HEK293 (cell line): ENCODE measurements around the gene PLCB1.

ENCODE experiments used
- CTCF ChIA-PET: fragments of 350-600 bp; formaldehyde crosslinking; extraction: SDS; loops from one replicate; lab custom pipeline; 2021; ENCODE audit warnings: antibody characterized with exemption; lab: Yijun Ruan, JAX
- POLR2A ChIA-PET: fragments of 300-600 bp; formaldehyde crosslinking; extraction: SDS; loops from one replicate; lab custom pipeline; 2020; ENCODE audit warnings: antibody characterized with exemption, inconsistent platforms; lab: Yijun Ruan, JAX
- H3K27ac ChIP-seq: fragments of 200-500 bp; sonication (Bioruptor generic); 2 replicates; pipeline ENCODE4 v1.5.1; 2014; ENCODE audit warnings: low read depth, low read length, control low read depth, inconsistent platforms; ENCODE audit errors: extremely low read depth
- H3K36me3 ChIP-seq, 2 experiments: fragments of 200-500 bp in 1 of 2; sonication (Bioruptor generic) in 1 of 2; 1 replicate in 1 of 2; 2 replicates in 1 of 2; pipeline ENCODE4 v1.5.1; 2014 to 2017; ENCODE audit warnings: inconsistent platforms in 2 of 2, low read length in 2 of 2; ENCODE audit not compliant: control insufficient read depth in 2 of 2, insufficient read depth in 1 of 2
- H3K4me1 ChIP-seq: fragments of 200-500 bp; sonication (Bioruptor generic); 2 replicates; pipeline ENCODE4 v1.5.1; 2014; ENCODE audit warnings: mild to moderate bottlenecking, low read length, inconsistent platforms; ENCODE audit not compliant: control insufficient read depth, insufficient read depth
- H3K4me3 ChIP-seq: 2 replicates; pipeline ENCODE4 v1.5.1; 2011; ENCODE audit warnings: low read depth, mild to moderate bottlenecking, control low read depth, low read length, moderate library complexity
- H3K9me3 ChIP-seq: fragments of 200-500 bp; sonication (Bioruptor generic); 2 replicates; pipeline ENCODE4 v1.5.1; 2014; ENCODE audit warnings: low read depth, low read length, inconsistent platforms; ENCODE audit not compliant: control insufficient read depth, insufficient read depth
- BCL6B ChIP-seq: fragments of 450-650 bp; formaldehyde crosslinking; IDR thresholded peaks from 2 replicates; pipeline ENCODE4 v1.5.1; 2017; ENCODE audit warnings: missing biosample characterization, missing genetic modification characterization
- CTCF ChIP-seq: fragments of 450-650 bp; formaldehyde crosslinking; IDR thresholded peaks from 2 replicates; pipeline ENCODE4 v1.5.1; 2016; ENCODE audit warnings: missing biosample characterization, missing genetic modification characterization
- FEZF1 ChIP-seq: fragments of 450-650 bp; formaldehyde crosslinking; IDR thresholded peaks from 2 replicates; pipeline ENCODE4 v1.5.1; 2016; ENCODE audit warnings: missing biosample characterization, missing genetic modification characterization
- HOXA7 ChIP-seq: sonication (generic); formaldehyde crosslinking; IDR thresholded peaks from 2 replicates; pipeline ENCODE4 v1.8.1; 2022; ENCODE audit warnings: missing genetic modification reagents, borderline replicate concordance
- HOXC10 ChIP-seq: sonication (generic); formaldehyde crosslinking; IDR thresholded peaks from 2 replicates; pipeline ENCODE4 v1.8.1; 2023; ENCODE audit warnings: mild to moderate bottlenecking, missing genetic modification reagents
- KLF1 ChIP-seq: fragments of 450-650 bp; formaldehyde crosslinking; IDR thresholded peaks from 2 replicates; pipeline ENCODE4 v1.5.1; 2016; ENCODE audit warnings: missing biosample characterization, missing genetic modification characterization
- MYNN ChIP-seq: fragments of 450-650 bp; formaldehyde crosslinking; IDR thresholded peaks from 2 replicates; pipeline ENCODE4 v1.5.1; 2016; ENCODE audit warnings: missing biosample characterization, missing genetic modification characterization, borderline replicate concordance
- PRDM6 ChIP-seq: fragments of 450-650 bp; formaldehyde crosslinking; IDR thresholded peaks from 2 replicates; pipeline ENCODE4 v1.5.1; 2017; ENCODE audit warnings: missing biosample characterization, missing genetic modification characterization
- SALL2 ChIP-seq: fragments of 450-650 bp; formaldehyde crosslinking; IDR thresholded peaks from 2 replicates; pipeline ENCODE4 v1.5.0; 2017; ENCODE audit warnings: missing biosample characterization, mild to moderate bottlenecking, missing genetic modification characterization, borderline replicate concordance
- SCRT1 ChIP-seq: fragments of 450-650 bp; formaldehyde crosslinking; IDR thresholded peaks from 2 replicates; pipeline ENCODE4 v1.5.1; 2016; ENCODE audit warnings: missing biosample characterization, missing genetic modification characterization, borderline replicate concordance
- TRIM28 ChIP-seq: IDR thresholded peaks from 2 replicates; pipeline ENCODE4 v1.6.1; 2011; ENCODE audit warnings: low read length, control low read depth, borderline replicate concordance
- ZBTB6 ChIP-seq: fragments of 450-650 bp; formaldehyde crosslinking; IDR thresholded peaks from 2 replicates; pipeline ENCODE4 v1.5.1; 2017; ENCODE audit warnings: missing biosample characterization, missing genetic modification characterization
- ZBTB7A ChIP-seq: fragments of 450-650 bp; formaldehyde crosslinking; IDR thresholded peaks from 2 replicates; pipeline ENCODE4 v1.5.1; 2016; ENCODE audit warnings: low read depth, missing biosample characterization, missing genetic modification characterization
- ZNF10 ChIP-seq: fragments of 450-650 bp; formaldehyde crosslinking; IDR thresholded peaks from 2 replicates; pipeline ENCODE4 v1.5.1; 2017; ENCODE audit warnings: missing biosample characterization, missing genetic modification characterization
- ZNF239 ChIP-seq: fragments of 450-650 bp; formaldehyde crosslinking; IDR thresholded peaks from 2 replicates; pipeline ENCODE4 v1.5.1; 2016; ENCODE audit warnings: missing biosample characterization, missing genetic modification characterization
- ZNF394 ChIP-seq: fragments of 450-650 bp; formaldehyde crosslinking; IDR thresholded peaks from 2 replicates; pipeline ENCODE4 v1.5.1; 2016; ENCODE audit warnings: missing biosample characterization, missing genetic modification characterization, mild to moderate bottlenecking, moderate library complexity, borderline replicate concordance
- ZNF423 ChIP-seq: fragments of 450-650 bp; formaldehyde crosslinking; IDR thresholded peaks from 2 replicates; pipeline ENCODE4 v1.5.1; 2016; ENCODE audit warnings: missing biosample characterization, missing genetic modification characterization
- ZNF513 ChIP-seq: fragments of 450-650 bp; IDR thresholded peaks from 2 replicates; pipeline ENCODE4 v1.5.1; 2018; ENCODE audit warnings: missing biosample characterization, missing genetic modification characterization
- ZNF514 ChIP-seq: fragments of 450-650 bp; formaldehyde crosslinking; IDR thresholded peaks from 2 replicates; pipeline ENCODE4 v1.5.1; 2016; ENCODE audit warnings: missing biosample characterization, missing genetic modification characterization
- ZNF580 ChIP-seq: fragments of 450-650 bp; formaldehyde crosslinking; IDR thresholded peaks from 2 replicates; pipeline ENCODE4 v1.5.1; 2016; ENCODE audit warnings: missing biosample characterization, missing genetic modification characterization
- ZNF654 ChIP-seq: fragments of 450-650 bp; formaldehyde crosslinking; IDR thresholded peaks from 2 replicates; pipeline ENCODE4 v1.5.1; 2016; ENCODE audit warnings: low read depth, missing biosample characterization, missing genetic modification characterization
- ZNF692 ChIP-seq: fragments of 450-650 bp; formaldehyde crosslinking; IDR thresholded peaks from 2 replicates; pipeline ENCODE4 v1.5.1; 2016; ENCODE audit warnings: missing biosample characterization, missing genetic modification characterization
- ZNF747 ChIP-seq: fragments of 450-650 bp; formaldehyde crosslinking; IDR thresholded peaks from 2 replicates; pipeline ENCODE4 v1.5.1; 2016; ENCODE audit warnings: missing biosample characterization, missing genetic modification characterization
- ZNF776 ChIP-seq: fragments of 450-650 bp; formaldehyde crosslinking; IDR thresholded peaks from 2 replicates; pipeline ENCODE4 v1.5.0; 2017; ENCODE audit warnings: missing biosample characterization, missing genetic modification characterization, borderline replicate concordance
- ZNF830 ChIP-seq: fragments of 450-650 bp; IDR thresholded peaks from 2 replicates; pipeline ENCODE4 v1.5.0; 2018; ENCODE audit warnings: missing biosample characterization, missing genetic modification characterization, low read depth, mild to moderate bottlenecking, moderate library complexity
- ZNF843 ChIP-seq: fragments of 450-650 bp; formaldehyde crosslinking; IDR thresholded peaks from 2 replicates; pipeline ENCODE4 v1.5.1; 2016; ENCODE audit warnings: missing biosample characterization, missing genetic modification characterization
- ZSCAN4 ChIP-seq: fragments of 450-650 bp; formaldehyde crosslinking; IDR thresholded peaks from 2 replicates; pipeline ENCODE4 v1.5.1; 2017; ENCODE audit warnings: missing biosample characterization, missing genetic modification characterization

PLCB1 gene

GRCh38 chr20:8299921-8300320 is 167.9 kb downstream of the PLCB1 start:
- no peaks in the 10 kb centered on the region for H3K9me3 ChIP-seq
- no peak for TF ChIP-seq FEZF1 (tag by site-specific recombination)
- no peak for TF ChIP-seq HOXC10 (CRISPR knock-in tag)
- no peak for TF ChIP-seq ZNF239
- no peak for TF ChIP-seq ZNF776
- no peak for TF ChIP-seq BCL6B (tag by site-specific recombination)
- TF ChIP-seq ZBTB7A = no peak
- no peak for TF ChIP-seq ZNF580 (tag by site-specific recombination)
- no peak for TF ChIP-seq KLF1 (tag by site-specific recombination)
- no peak for TF ChIP-seq ZNF514 (tag by site-specific recombination)
- TF ChIP-seq ZNF654 = no peak
- TF ChIP-seq TRIM28 = no peak
- TF ChIP-seq PRDM6 = no peak
- TF ChIP-seq ZNF830 (tag by site-specific recombination) = no peak
- TF ChIP-seq ZNF513 = no peak
- no peak for TF ChIP-seq ZNF10 (tag by site-specific recombination)
- no peak for TF ChIP-seq ZNF423
- TF ChIP-seq ZNF747 (tag by site-specific recombination) = no peak
- TF ChIP-seq ZNF843 (tag by site-specific recombination) = no peak
- H3K36me3 ChIP-seq = no peaks in the 10 kb centered on the region
- CTCF ChIA-PET = interaction anchor here (0.6 kb wide), 1 partner anchor 60 kb away, joined by 3 read pairs; no protein-coding TSS in a partner anchor
- H3K4me3 ChIP-seq = no peak overlapping the region
- no peaks in the 10 kb centered on the region for H3K4me1 ChIP-seq
- POLR2A ChIA-PET = no interaction called here
- no peak overlapping the region for H3K27ac ChIP-seq

- ChIA-PET POLR2A (no interaction called here), CTCF (interaction anchor here (1.5 kb wide), 1 partner anchor 13 kb away, joined by 3 read pairs; no protein-coding TSS in a partner anchor)
- Histone ChIP-seq H3K9me3 (no peaks in the 10 kb centered on the region), H3K4me1 (no peaks in the 10 kb centered on the region), H3K36me3 (no peaks in the 10 kb centered on the region), H3K4me3 (no peak overlapping the region), H3K27ac (no peak overlapping the region)
- TF ChIP-seq SALL2 (tag by site-specific recombination) = no peak
- no peak for TF ChIP-seq HOXA7
- TF ChIP-seq CTCF (tag by site-specific recombination) = no peak
- TF ChIP-seq ZBTB6 = no peak
- no peak for TF ChIP-seq ZNF692 (tag by site-specific recombination)
- TF ChIP-seq ZBTB7A = no peak
- TF ChIP-seq ZSCAN4 (tag by site-specific recombination) = no peak
- TF ChIP-seq MYNN = no peak
- no peak for TF ChIP-seq ZNF394 (tag by site-specific recombination)
- TF ChIP-seq SCRT1 (tag by site-specific recombination) = no peak
Measured at GRCh38 chr20:8301655-8302054, 169.6 kb downstream of the PLCB1 start.
